Measurements from ENCODE around the gene HSH2D.
"Not testable (repeated sequence)": the region's sequence is repeated elsewhere in the genome, so short reads cannot be mapped to it uniquely, and the experiment has no call there.

HSH2D gene

GRCh38 chr19:16143399-16144215 is at the start of gene HSH2D:
Gene HSH2D (plus strand): TSS chr19:16143685. CDS start chr19:16148751, 5,066 bp downstream.
- Histone ChIP-seq H3K9me3 (ENCODE audit: insufficient read depth, low read depth, low read length) (no peaks in the 10 kb centered on the region), H3K27me3 (ENCODE audit: insufficient read depth, low read length) (no peaks in the 10 kb centered on the region), H3K36me3 (ENCODE audit: insufficient read depth, low read depth, low read length) (no peaks in the 10 kb centered on the region), H3K27ac (ENCODE audit: low read length) (no peak within 1 kb of the TSS), H3K4me1 (ENCODE audit: insufficient read depth, low read length) (peaks cover 5% of the 10 kb centered on the region; the same call in 1 of the 2 replicates), H3K4me3 (ENCODE audit: low read length) (no peak within 1 kb of the TSS; the same call in 1 of the 2 replicates), H3K9ac (ENCODE audit: low read depth, low read length) (peak within 1 kb of the TSS; percentile 58; the same call in 1 of the 2 replicates)

DNA sequence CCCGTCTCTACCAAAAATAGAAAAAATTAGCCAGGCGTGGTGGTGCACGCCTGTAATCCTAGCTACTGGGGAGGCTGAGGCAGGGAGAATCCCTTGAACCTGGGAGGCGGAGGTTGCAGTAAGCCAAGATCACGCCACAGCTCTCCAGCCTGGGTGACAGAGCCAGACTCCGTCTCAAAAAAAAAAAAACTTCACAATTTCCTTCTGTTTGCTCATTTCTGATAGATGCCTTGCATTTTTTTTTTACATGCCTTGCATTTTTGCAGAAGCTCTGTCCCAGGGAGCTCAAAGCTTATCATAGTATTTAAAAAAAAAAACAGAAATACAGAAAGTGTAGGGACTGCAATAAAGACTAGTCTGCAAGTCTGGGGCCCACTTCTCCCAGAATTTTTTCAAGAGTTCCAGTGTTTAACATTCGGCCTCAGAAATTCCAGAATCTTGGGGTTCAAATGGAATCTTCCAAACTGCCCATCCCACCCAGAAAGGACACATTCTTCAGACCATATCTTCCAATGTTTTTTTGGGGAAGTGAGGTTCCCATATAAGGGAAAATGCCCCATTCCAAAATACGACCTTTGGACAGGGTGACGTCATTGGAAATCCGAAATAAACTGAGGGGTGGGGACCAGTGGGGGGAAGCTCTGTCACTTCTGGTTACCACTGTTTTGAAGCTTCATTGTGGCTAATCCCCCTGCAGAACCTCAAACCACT is 49.0 kb upstream of the HSH2D start:
- peaks cover 100% of the 10 kb centered on the region for H3K36me3 ChIP-seq (ENCODE audit: insufficient read depth, low read depth, low read length)
- H3K27me3 ChIP-seq (ENCODE audit: insufficient read depth, low read length): no peaks in the 10 kb centered on the region
- no peak overlapping the region for H3K27ac ChIP-seq (ENCODE audit: low read length)
- no peaks in the 10 kb centered on the region for H3K4me1 ChIP-seq (ENCODE audit: insufficient read depth, low read length)
- no peaks in the 10 kb centered on the region for H3K9me3 ChIP-seq (ENCODE audit: insufficient read depth, low read depth, low read length)
- H3K4me3 ChIP-seq (ENCODE audit: low read length): no peak overlapping the region
- no peak overlapping the region for H3K9ac ChIP-seq (ENCODE audit: low read depth, low read length)

- H3K27ac ChIP-seq (ENCODE audit: low read length): no peak overlapping the region
- no peaks in the 10 kb centered on the region for H3K27me3 ChIP-seq (ENCODE audit: insufficient read depth, low read length)
- no peaks in the 10 kb centered on the region for H3K9me3 ChIP-seq (ENCODE audit: insufficient read depth, low read depth, low read length)
- H3K4me1 ChIP-seq (ENCODE audit: insufficient read depth, low read length): no peaks in the 10 kb centered on the region
- H3K9ac ChIP-seq (ENCODE audit: low read depth, low read length): no peak overlapping the region
- H3K36me3 ChIP-seq (ENCODE audit: insufficient read depth, low read depth, low read length): peaks cover 100% of the 10 kb centered on the region
- H3K4me3 ChIP-seq (ENCODE audit: low read length): no peak overlapping the region
Measured at GRCh38 chr19:16095071-16095571, 48.4 kb upstream of the HSH2D start.

DNA sequence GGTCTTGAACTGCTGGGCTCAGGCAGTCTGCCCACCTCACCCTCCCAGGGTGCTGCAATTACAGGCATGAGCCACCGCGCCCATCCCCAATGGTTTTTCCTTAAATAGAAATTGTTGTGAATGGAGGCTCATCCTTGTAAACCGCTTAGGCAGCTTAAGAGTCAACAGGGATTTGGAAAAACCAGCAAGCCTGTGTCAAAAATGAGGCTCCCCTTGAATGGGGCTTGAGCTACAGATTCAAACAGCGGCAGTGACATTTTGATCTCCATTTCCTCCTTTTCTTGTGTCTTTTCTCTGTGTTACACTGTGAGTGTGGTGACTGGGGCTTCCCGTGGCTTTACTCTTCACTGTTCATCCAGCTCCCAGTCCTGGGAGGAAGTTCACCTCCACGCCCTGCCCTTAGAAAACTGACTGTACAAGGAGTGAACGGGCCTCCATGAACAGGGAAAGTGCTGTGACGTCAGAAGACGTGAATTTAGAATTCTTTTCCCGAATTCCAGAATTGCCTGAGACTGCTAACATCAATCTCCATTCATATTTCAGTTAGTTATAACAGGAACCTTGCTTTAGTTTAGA is 47.1 kb upstream of the HSH2D start:
- Histone ChIP-seq H3K4me3 (ENCODE audit: low read length) (no peak overlapping the region), H3K36me3 (ENCODE audit: insufficient read depth, low read depth, low read length) (peaks cover 100% of the 10 kb centered on the region), H3K9me3 (ENCODE audit: insufficient read depth, low read depth, low read length) (no peaks in the 10 kb centered on the region), H3K4me1 (ENCODE audit: insufficient read depth, low read length) (no peaks in the 10 kb centered on the region), H3K27me3 (ENCODE audit: insufficient read depth, low read length) (no peaks in the 10 kb centered on the region), H3K27ac (ENCODE audit: low read length) (no peak overlapping the region), H3K9ac (ENCODE audit: low read depth, low read length) (no peak overlapping the region)

- Histone ChIP-seq H3K36me3 (ENCODE audit: insufficient read depth, low read depth, low read length) (peaks cover 100% of the 10 kb centered on the region), H3K9ac (ENCODE audit: low read depth, low read length) (no peak overlapping the region), H3K27ac (ENCODE audit: low read length) (no peak overlapping the region), H3K4me3 (ENCODE audit: low read length) (no peak overlapping the region), H3K27me3 (ENCODE audit: insufficient read depth, low read length) (no peaks in the 10 kb centered on the region), H3K4me1 (ENCODE audit: insufficient read depth, low read length) (no peaks in the 10 kb centered on the region), H3K9me3 (ENCODE audit: insufficient read depth, low read depth, low read length) (no peaks in the 10 kb centered on the region)
Measured at GRCh38 chr19:16098416-16098768, 45.1 kb upstream of the HSH2D start.

GRCh38 chr19:16098821-16099220 is 44.7 kb upstream of the HSH2D start:
- H3K9me3 ChIP-seq (ENCODE audit: insufficient read depth, low read depth, low read length): no peaks in the 10 kb centered on the region
- no peak overlapping the region for H3K27ac ChIP-seq (ENCODE audit: low read length)
- no peaks in the 10 kb centered on the region for H3K4me1 ChIP-seq (ENCODE audit: insufficient read depth, low read length)
- H3K4me3 ChIP-seq (ENCODE audit: low read length): no peak overlapping the region
- peaks cover 99% of the 10 kb centered on the region for H3K36me3 ChIP-seq (ENCODE audit: insufficient read depth, low read depth, low read length)
- no peaks in the 10 kb centered on the region for H3K27me3 ChIP-seq (ENCODE audit: insufficient read depth, low read length)
- no peak overlapping the region for H3K9ac ChIP-seq (ENCODE audit: low read depth, low read length)

- H3K36me3 ChIP-seq (ENCODE audit: insufficient read depth, low read depth, low read length): peaks cover 93% of the 10 kb centered on the region
- H3K9ac ChIP-seq (ENCODE audit: low read depth, low read length); H3K9me3 ChIP-seq (ENCODE audit: insufficient read depth, low read depth, low read length); H3K27ac ChIP-seq (ENCODE audit: low read length); H3K27me3 ChIP-seq (ENCODE audit: insufficient read depth, low read length); H3K4me1 ChIP-seq (ENCODE audit: insufficient read depth, low read length); H3K4me3 ChIP-seq (ENCODE audit: low read length): not testable (repeated sequence)
Measured at GRCh38 chr19:16099314-16099965, 44.0 kb upstream of the HSH2D start.

DNA sequence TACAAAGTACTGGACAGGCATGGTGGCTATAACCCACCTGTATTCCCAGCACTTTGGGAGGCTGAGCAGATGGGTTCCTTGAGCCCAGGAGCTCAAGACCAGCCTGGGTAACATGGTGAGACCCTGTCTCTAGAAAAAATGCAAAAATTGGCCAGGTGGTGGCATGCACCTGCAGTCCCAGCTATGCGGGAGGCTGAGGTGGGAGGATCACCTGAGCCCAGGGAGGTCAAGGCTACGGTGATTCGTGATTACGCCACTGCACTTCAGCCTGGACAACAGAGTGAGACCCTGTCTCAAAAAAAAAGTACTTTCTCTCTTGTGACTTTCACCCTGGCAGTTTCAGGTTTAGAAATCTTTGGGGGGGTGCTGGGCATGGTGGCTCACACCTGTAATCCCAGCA is 43.0 kb upstream of the HSH2D start:
- H3K4me1 ChIP-seq (ENCODE audit: insufficient read depth, low read length): no peaks in the 10 kb centered on the region
- H3K9me3 ChIP-seq (ENCODE audit: insufficient read depth, low read depth, low read length): no peaks in the 10 kb centered on the region
- no peak overlapping the region for H3K4me3 ChIP-seq (ENCODE audit: low read length)
- peaks cover 82% of the 10 kb centered on the region for H3K36me3 ChIP-seq (ENCODE audit: insufficient read depth, low read depth, low read length)
- no peak overlapping the region for H3K27ac ChIP-seq (ENCODE audit: low read length)
- no peak overlapping the region for H3K9ac ChIP-seq (ENCODE audit: low read depth, low read length)
- H3K27me3 ChIP-seq (ENCODE audit: insufficient read depth, low read length): no peaks in the 10 kb centered on the region

DNA sequence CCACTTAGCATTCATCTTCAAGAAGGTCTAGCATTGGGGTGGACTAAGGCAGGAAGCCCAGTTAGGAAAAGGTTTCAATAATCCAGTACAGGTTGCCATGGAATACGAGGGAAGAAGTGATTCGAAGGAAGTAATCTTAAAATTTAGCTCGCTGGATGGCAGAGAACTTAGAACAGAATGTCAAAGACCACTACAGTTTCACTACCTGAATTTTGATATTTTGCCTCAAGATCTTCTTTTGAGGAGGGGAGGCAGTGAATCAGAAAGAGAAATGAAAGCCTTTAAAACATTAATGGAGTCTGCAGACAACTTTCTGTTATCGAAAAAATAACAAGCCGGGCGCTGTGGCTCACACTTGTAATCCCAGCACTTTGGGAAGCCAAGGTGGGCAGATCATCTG is 38.8 kb upstream of the HSH2D start:
- Histone ChIP-seq H3K9me3 (ENCODE audit: insufficient read depth, low read depth, low read length) (no peaks in the 10 kb centered on the region), H3K9ac (ENCODE audit: low read depth, low read length) (no peak overlapping the region), H3K27ac (ENCODE audit: low read length) (no peak overlapping the region), H3K36me3 (ENCODE audit: insufficient read depth, low read depth, low read length) (peaks cover 40% of the 10 kb centered on the region), H3K27me3 (ENCODE audit: insufficient read depth, low read length) (no peaks in the 10 kb centered on the region), H3K4me1 (ENCODE audit: insufficient read depth, low read length) (peaks cover 2% of the 10 kb centered on the region; the same call in 1 of the 2 replicates), H3K4me3 (ENCODE audit: low read length) (no peak overlapping the region)

DNA sequence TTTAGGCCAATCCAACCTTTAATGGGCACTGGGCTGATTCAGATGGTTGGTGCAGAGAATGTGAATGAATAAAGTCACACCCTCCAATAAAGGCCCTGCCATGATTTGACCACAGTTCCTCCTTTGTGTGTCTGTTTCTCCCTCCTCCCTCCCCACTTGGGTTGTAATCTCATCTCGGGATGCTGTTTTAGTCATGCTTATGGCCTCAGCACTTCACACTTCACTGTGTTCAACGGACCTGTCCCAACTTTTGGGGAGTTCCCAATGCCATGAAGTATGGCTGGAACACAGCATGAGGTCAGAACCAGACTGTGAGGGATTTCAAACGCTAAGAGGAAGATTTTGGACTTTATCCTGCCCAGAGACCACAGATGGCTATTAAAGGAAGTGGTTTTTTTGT is 37.4 kb upstream of the HSH2D start:
- no peak overlapping the region for H3K4me3 ChIP-seq (ENCODE audit: low read length)
- H3K27me3 ChIP-seq (ENCODE audit: insufficient read depth, low read length): no peaks in the 10 kb centered on the region
- H3K36me3 ChIP-seq (ENCODE audit: insufficient read depth, low read depth, low read length): peaks cover 26% of the 10 kb centered on the region
- H3K4me1 ChIP-seq (ENCODE audit: insufficient read depth, low read length): peaks cover 2% of the 10 kb centered on the region; the same call in 1 of the 2 replicates
- H3K9me3 ChIP-seq (ENCODE audit: insufficient read depth, low read depth, low read length): no peaks in the 10 kb centered on the region
- H3K27ac ChIP-seq (ENCODE audit: low read length): no peak overlapping the region
- no peak overlapping the region for H3K9ac ChIP-seq (ENCODE audit: low read depth, low read length)

DNA sequence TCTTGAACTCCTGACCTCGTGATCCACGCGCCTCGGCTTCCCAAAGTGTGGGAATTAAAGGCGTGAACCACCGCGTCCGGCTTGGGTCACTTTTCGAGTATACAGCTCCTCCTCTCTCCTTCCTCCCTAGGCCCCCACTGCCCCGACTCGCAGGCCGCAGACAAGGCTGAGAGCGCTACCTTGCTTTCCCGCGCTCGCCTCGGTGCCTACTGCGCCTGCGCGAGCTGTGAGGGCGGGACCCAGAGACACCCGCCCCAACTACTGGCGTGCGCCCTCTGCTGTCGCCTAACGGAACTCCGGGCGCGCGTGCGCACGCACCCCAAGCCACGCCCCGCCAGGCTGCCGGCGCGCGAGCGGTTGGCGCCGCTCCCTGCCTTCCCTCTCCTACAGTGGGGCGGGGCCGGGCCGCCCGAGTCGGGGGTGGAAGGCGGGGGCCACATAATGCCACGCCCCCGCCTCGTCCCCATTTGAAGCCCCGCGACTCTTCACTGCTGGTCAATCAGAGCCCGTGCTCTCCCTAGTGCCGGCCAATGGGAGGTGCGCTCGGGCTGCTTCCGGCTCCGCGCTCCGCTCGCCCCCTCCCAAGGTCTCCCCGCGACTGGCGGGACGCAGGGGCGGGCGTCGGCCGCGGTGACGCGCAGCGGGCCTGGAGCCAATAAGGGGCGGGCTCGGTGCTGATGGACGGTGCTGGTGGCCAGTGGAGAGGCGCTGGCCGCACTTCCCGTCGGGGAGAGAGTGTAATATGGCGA is 32.2 kb upstream of the HSH2D start, which contains the start of gene RAB8A:
Gene RAB8A, plus strand, starts transcription at position 730 of the 749 bp plus-strand sequence. Its CDS starts 13 bp downstream, at position 743.
- Histone ChIP-seq H3K4me3 (ENCODE audit: low read length) (peak within 1 kb of the TSS; percentile 95), H3K4me1 (ENCODE audit: insufficient read depth, low read length) (peaks cover 7% of the 10 kb centered on the region), H3K9ac (ENCODE audit: low read depth, low read length) (peak within 1 kb of the TSS; percentile 94), H3K27ac (ENCODE audit: low read length) (peak within 1 kb of the TSS; percentile 45), H3K9me3 (ENCODE audit: insufficient read depth, low read depth, low read length) (no peaks in the 10 kb centered on the region), H3K27me3 (ENCODE audit: insufficient read depth, low read length) (no peaks in the 10 kb centered on the region), H3K36me3 (ENCODE audit: insufficient read depth, low read depth, low read length) (peaks cover 21% of the 10 kb centered on the region; the same call in 1 of the 2 replicates)
